Pancreas (tissue), 10 donors: ENCODE data around the gene DDR1. TPM values are rescaled to one million over a fixed set of nuclear protein-coding genes. Genes with fewer than 3 reads are reported as not detected.
"Not testable (repeated sequence)": the region's sequence is repeated elsewhere in the genome, so short reads cannot be mapped to it uniquely, and the experiment has no call there.

Experiments
- ATAC-seq, 4 donors: fragments of 200-7000 bp; cut with Tn5 transposase; one replicate each; pipeline versions ENCODE4 v1.8.0 to v1.9.1; 2020; ENCODE audit warnings: mild to moderate bottlenecking in 4 of 4, moderate library complexity in 4 of 4
- DNase-seq, 6 donors: peaks; one replicate each; pipeline ENCODE4 v3.0.0-alpha.2; 2020
- FAIRE-seq: peaks from 2 replicates; lab custom pipeline; 2012; peaks lifted over from hg19 to GRCh38; lab: Jason Lieb, UNC
- H3K27ac ChIP-seq, 4 donors: fragments of 200-600 bp; sonication (generic); 1 replicate in 3 of 4; 2 replicates in 1 of 4; pipeline versions ENCODE4 v1.5.0 to v1.8.0; 2020
- H3K27me3 ChIP-seq, 4 donors: fragments of 200-600 bp; one replicate each; pipeline ENCODE4 v1.8.0; 2021
- H3K36me3 ChIP-seq, 3 donors: fragments of 200-600 bp; sonication (generic) in 1 of 3; one replicate each; pipeline versions ENCODE4 v1.5.0 to v1.8.0; 2020 to 2021
- H3K4me1 ChIP-seq, 3 donors: fragments of 200-600 bp; one replicate each; pipeline ENCODE4 v1.8.0; 2021
- H3K4me3 ChIP-seq, 4 donors: fragments of 200-600 bp; sonication (generic) in 2 of 4; one replicate each; pipeline versions ENCODE4 v1.5.0 to v1.8.0; 2020 to 2021
- H3K9me3 ChIP-seq, 4 donors: fragments of 200-600 bp; one replicate each; pipeline ENCODE4 v1.8.0; 2021
- CTCF ChIP-seq, 4 donors: fragments of 200-600 bp; sonication (generic) in 3 of 4; IDR thresholded peaks; one replicate each; pipeline versions ENCODE4 v1.5.0 to v1.8.0; 2021; ENCODE audit warnings: antibody characterized with exemption in 4 of 4
- WGBS, 2 donors: extraction: QIAGEN DNeasy Blood & Tissue Kit; methylation state at CpG; one replicate each; pipeline ENCODE4 v1.1.7; 2013; 5-methylcytosine and 5-hydroxymethylcytosine counted together
- intact Hi-C, 3 donors: fragments of 100-400 bp; cut with DNase I; formaldehyde crosslinking; loops; one replicate each; pipeline versions ENCODE4 v1.11.1 to v1.14.2; 2022
- polyA plus RNA-seq, 2 donors: library from polyadenylated mRNA; stranded (reverse); fragments of 200-250 nt; gene quantifications; one replicate each; pipeline ENCODE4 v1.2.3, GENCODE V29; 2013
- total RNA-seq, 6 donors: library from RNA; stranded (reverse); fragmentation: NEBNext Ultra II Directional in 4 of 6; extraction: Animal tissue kit (Norgen Biotek cat#: 25700) in 4 of 6; gene quantifications; one replicate each; pipeline versions ENCODE4 v1.2.1 to v1.2.4, GENCODE V29; 2021 to 2023
- donor health status: healthy with polysubstance abuse.
- donor health status: DM: no; HTN: no; CAD: no; lungs with moderate emphysema.
- donor health status: DM: no; HTN: no; CAD: no.
- donor health status: control.
- donor health status: control.
- donor health status: Bipolar disorder and iron deficiency.
- donor health status: DM: yes; HTN: yes; CAD: no.
- donor health status: DM: no; HTN: no; CAD: no.
- donor health status: DM: no; HTN: no; CAD: no.
- donor health status: DM: yes; HTN: yes; CAD: no.

Gene DDR1
- total and polyA plus RNA-seq, 8 donors: 92.7 to 160 (median 118) TPM

GRCh38 chr6:30870546-30870945 is 13.8 kb upstream of the DDR1 start:
- ATAC-seq (no peak), FAIRE-seq (no peak), DNase-seq (no peak)
- Histone ChIP-seq H3K27ac (no peak overlapping the region), H3K36me3 (no peaks in the 10 kb centered on the region), H3K4me3 (no peak overlapping the region), H3K27me3 (no peaks in the 10 kb centered on the region), H3K9me3 (no peaks in the 10 kb centered on the region), H3K4me1 (no peaks in the 10 kb centered on the region)
- intact Hi-C loops: no loop called here
- TF ChIP-seq CTCF (IDR thresholded peaks at IDR 0.05): no peak

- Histone ChIP-seq H3K4me1 (no peaks in the 10 kb centered on the region), H3K4me3 (no peak overlapping the region), H3K27ac (no peak overlapping the region), H3K36me3 (no peaks in the 10 kb centered on the region), H3K27me3 (no peaks in the 10 kb centered on the region), H3K9me3 (no peaks in the 10 kb centered on the region)
- TF ChIP-seq CTCF (IDR thresholded peaks at IDR 0.05): no peak
- WGBS, 2 donors: 70 to 79% methylated on average over 4 of the region's 4 CpGs
- DNase-seq (no peak), ATAC-seq (no peak), FAIRE-seq (no peak)
- intact Hi-C loops: no loop called here
These were observed 12.6 kb upstream of the DDR1 start for GRCh38 chr6:30871592-30872183.

- FAIRE-seq: no peak
- no peak overlapping the region for H3K4me3 ChIP-seq
- no peak for DNase-seq
- TF ChIP-seq CTCF (IDR thresholded peaks at IDR 0.05): no peak
- H3K27me3 ChIP-seq: no peaks in the 10 kb centered on the region
- no peaks in the 10 kb centered on the region for H3K36me3 ChIP-seq
- peaks cover 0 to 3% (median 0%) of the 10 kb centered on the region in 3 donors for H3K4me1 ChIP-seq
- intact Hi-C loops: no loop called here
- H3K9me3 ChIP-seq: no peaks in the 10 kb centered on the region
- no peak for ATAC-seq
- WGBS, 2 donors: 84 to 96% methylated on average over 2 of the region's 2 CpGs
- no peak overlapping the region for H3K27ac ChIP-seq
These were observed 11.1 kb upstream of the DDR1 start for GRCh38 chr6:30873137-30873640.

GRCh38 chr6:30873795-30874194 is 10.5 kb upstream of the DDR1 start:
- DNase-seq, H3K9me3 ChIP-seq, ATAC-seq, H3K27ac ChIP-seq, intact Hi-C loops, H3K4me1 ChIP-seq, H3K27me3 ChIP-seq, FAIRE-seq, H3K4me3 ChIP-seq, H3K36me3 ChIP-seq: not testable (repeated sequence)
- 91 to 97% methylated on average over 3 of the region's 3 CpGs for WGBS, 2 donors

- intact Hi-C loops: no loop called here
- Histone ChIP-seq H3K4me3 (no peak overlapping the region), H3K4me1 (peaks cover 0 to 3% (median 0%) of the 10 kb centered on the region in 3 donors), H3K27me3 (no peaks in the 10 kb centered on the region), H3K27ac (peak overlapping the region in 3 of 4 donors; percentile 5 to 83 (median 50)), H3K9me3 (no peaks in the 10 kb centered on the region), H3K36me3 (no peaks in the 10 kb centered on the region)
- no peak for TF ChIP-seq CTCF (IDR thresholded peaks at IDR 0.05)
- no peak for ATAC-seq
- WGBS, 2 donors: 75 to 79% methylated on average over 18 of the region's 18 CpGs
- no peak for FAIRE-seq
- DNase-seq: no peak
These were observed 8.9 kb upstream of the DDR1 start for GRCh38 chr6:30875244-30876038.
